Right atrium auricular region (tissue), 2 donors: Measurements from ENCODE around the gene LRRC27. TPM values are rescaled to one million over a fixed set of nuclear protein-coding genes. Genes with fewer than 3 reads are reported as not detected.

Experiments used
- DNase-seq: peaks from one replicate; pipeline ENCODE4 v3.0.0-alpha.2; 2019; ENCODE audit warnings: low spot score
- H3K27ac ChIP-seq, 2 donors: fragments of 200-600 bp; sonication (generic); 1 replicate in 1 of 2; 2 replicates in 1 of 2; pipeline ENCODE4 v1.5.1; 2016 to 2019
- H3K27me3 ChIP-seq, 2 donors: fragments of 200-600 bp; sonication (generic); one replicate each; pipeline versions ENCODE4 v1.5.1 to v1.6.0; 2017 to 2019
- H3K36me3 ChIP-seq: fragments of 200-600 bp; sonication (generic); one replicate; pipeline ENCODE4 v1.5.1; 2016
- H3K4me1 ChIP-seq, 2 donors: fragments of 200-600 bp; sonication (generic); one replicate each; pipeline versions ENCODE4 v1.5.1 to v1.6.0; 2017 to 2019
- H3K4me3 ChIP-seq, 2 donors: fragments of 200-600 bp; sonication (generic); 1 replicate in 1 of 2; 2 replicates in 1 of 2; pipeline ENCODE4 v1.5.1; 2017 to 2019; ENCODE audit warnings: mild to moderate bottlenecking in 1 of 2, moderate library complexity in 1 of 2
- H3K9me3 ChIP-seq, 2 donors: fragments of 200-600 bp; sonication (generic); one replicate each; pipeline ENCODE4 v1.5.1; 2019
- total RNA-seq, 2 donors: library from RNA; depleted of rRNA; stranded (reverse); fragments of >200 nt; gene quantifications; one replicate each; pipeline ENCODE4 v1.1.0, GENCODE V29; 2016
- TF ChIP-seq, protein P1 (sequence below), 2 donors: fragments of 200-600 bp; sonication (generic); IDR thresholded peaks; one replicate each; pipeline ENCODE4 v1.5.1; 2019; ENCODE audit warnings: antibody characterized with exemption in 2 of 2

Gene LRRC27
- total RNA-seq, 2 donors from 2014 or later, result 2.6 to 4.6 TPM

DNA sequence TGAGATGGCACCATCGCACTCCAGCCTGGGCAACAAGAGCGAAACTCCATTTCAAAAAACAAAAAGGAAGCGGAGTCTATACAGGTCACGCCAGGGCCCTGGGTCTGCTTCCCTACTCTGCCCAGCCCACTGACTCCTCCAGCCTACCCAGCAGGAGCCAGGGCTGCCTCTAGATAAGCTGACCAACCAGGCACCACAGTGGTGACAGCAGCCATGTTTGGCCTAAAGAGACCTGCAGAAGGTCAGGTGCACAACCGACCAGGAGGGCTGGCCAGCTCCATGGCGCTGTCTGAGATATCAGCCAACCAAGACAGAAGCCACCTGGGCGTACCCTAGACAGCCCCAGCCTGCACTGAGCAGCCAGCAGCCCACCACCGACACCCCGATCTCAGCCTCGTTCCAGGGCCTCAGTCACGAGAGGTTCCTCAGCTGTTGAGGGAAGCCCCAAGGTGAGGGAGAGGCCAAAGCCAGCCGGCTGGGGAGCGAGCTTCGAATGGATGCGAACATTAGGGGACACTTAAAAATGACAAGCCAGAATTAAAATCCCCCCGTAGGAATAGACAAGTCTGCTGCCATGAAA, 40.6 kb downstream of the LRRC27 start:
- Histone ChIP-seq H3K27ac (no peak overlapping the region), H3K4me1 (no peaks in the 10 kb centered on the region), H3K9me3 (no peaks in the 10 kb centered on the region), H3K4me3 (no peak overlapping the region), H3K36me3 (no peaks in the 10 kb centered on the region), H3K27me3 (no peaks in the 10 kb centered on the region)
- TF ChIP-seq, protein P1, sequence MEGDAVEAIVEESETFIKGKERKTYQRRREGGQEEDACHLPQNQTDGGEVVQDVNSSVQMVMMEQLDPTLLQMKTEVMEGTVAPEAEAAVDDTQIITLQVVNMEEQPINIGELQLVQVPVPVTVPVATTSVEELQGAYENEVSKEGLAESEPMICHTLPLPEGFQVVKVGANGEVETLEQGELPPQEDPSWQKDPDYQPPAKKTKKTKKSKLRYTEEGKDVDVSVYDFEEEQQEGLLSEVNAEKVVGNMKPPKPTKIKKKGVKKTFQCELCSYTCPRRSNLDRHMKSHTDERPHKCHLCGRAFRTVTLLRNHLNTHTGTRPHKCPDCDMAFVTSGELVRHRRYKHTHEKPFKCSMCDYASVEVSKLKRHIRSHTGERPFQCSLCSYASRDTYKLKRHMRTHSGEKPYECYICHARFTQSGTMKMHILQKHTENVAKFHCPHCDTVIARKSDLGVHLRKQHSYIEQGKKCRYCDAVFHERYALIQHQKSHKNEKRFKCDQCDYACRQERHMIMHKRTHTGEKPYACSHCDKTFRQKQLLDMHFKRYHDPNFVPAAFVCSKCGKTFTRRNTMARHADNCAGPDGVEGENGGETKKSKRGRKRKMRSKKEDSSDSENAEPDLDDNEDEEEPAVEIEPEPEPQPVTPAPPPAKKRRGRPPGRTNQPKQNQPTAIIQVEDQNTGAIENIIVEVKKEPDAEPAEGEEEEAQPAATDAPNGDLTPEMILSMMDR (IDR thresholded peaks at IDR 0.05), result no peak
- DNase-seq, result no peak

DNA sequence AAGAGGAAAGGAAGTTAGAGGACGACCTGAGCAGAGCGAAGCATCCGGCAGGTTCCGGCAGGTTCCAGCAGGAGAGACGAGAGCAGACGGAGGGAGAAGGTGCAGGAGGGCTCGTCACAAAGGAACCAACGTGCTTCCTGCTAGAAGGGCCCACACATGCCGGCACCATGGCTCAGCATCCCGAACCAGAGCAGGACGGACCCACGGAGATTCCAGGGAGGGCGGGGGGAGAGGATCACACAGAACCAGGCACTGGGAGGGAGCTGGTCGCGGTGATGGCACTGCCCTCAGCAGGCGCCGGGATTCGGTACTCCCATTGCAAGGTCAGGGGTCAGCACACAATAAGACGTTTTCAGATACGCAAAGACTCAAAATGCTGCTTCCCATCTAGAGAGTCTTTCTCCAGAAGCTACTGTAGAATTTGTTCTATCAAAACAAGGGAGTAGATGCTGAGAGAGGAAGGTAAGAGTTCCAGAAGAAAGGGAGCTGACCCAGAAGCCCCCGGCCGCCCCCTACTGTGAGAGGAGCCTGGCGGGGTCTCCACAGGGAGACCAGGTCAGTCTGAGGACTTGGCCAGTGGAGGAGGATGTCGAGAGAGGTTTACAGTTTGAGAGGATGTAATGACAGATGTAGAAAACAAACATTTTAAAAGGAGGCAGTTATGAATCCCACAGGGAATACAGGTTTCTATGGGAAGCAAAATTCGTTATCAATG, 41.4 kb downstream of the LRRC27 start:
- TF ChIP-seq, protein P1 (IDR thresholded peaks at IDR 0.05), result no peak
- Histone ChIP-seq H3K27me3 (no peaks in the 10 kb centered on the region), H3K4me3 (no peak overlapping the region), H3K9me3 (no peaks in the 10 kb centered on the region), H3K36me3 (no peaks in the 10 kb centered on the region), H3K27ac (no peak overlapping the region), H3K4me1 (no peaks in the 10 kb centered on the region)
- no peak for DNase-seq

DNA sequence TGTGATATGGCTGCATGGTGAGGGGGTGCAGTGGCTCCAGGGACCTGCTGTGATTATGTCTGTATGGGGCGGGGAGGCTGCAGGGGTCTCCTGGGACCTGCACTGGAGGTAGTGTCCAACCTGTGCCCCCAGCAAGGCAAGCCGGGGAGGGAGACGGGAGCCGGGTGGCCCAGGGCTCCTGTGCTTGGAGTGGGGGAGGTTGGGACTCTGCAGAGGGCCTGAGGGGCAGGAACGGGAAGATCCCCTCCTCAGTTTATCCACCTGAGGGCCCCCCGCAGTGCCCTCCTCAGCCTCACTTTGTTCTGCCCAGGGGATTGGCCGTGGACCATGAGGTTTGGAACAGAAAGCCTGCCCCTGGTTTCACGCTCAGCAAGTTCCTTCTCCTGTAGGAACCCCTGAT, 42.2 kb downstream of the LRRC27 start:
- no peaks in the 10 kb centered on the region for H3K27me3 ChIP-seq
- no peak overlapping the region for H3K4me3 ChIP-seq
- H3K36me3 ChIP-seq, result no peaks in the 10 kb centered on the region
- TF ChIP-seq, protein P1 (IDR thresholded peaks at IDR 0.05), result no peak
- H3K27ac ChIP-seq, result no peak overlapping the region
- no peak for DNase-seq
- no peaks in the 10 kb centered on the region for H3K4me1 ChIP-seq
- no peaks in the 10 kb centered on the region for H3K9me3 ChIP-seq

DNA sequence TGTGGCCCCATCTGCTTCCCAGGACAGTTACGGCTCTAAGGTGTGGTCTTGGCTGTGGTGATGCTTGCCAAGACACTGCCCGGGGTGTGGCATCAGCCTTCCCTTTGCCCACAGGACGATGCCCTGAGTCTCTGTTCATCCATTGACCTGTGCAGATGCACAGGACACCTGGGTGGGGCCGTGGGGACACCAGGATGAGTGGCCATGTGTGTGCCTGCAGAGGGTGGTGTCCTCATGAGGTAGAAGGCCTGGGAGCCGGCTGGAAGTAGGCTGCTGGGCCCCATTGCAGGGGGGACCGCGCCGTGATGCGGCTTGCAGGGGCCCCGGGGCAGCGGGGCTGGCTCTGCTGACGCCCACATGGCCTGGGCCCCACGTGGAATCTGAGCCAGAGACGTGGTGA, 42.6 kb downstream of the LRRC27 start:
- no peaks in the 10 kb centered on the region for H3K27me3 ChIP-seq
- no peaks in the 10 kb centered on the region for H3K9me3 ChIP-seq
- no peak overlapping the region for H3K27ac ChIP-seq
- H3K4me3 ChIP-seq, result no peak overlapping the region
- no peaks in the 10 kb centered on the region for H3K36me3 ChIP-seq
- DNase-seq, result no peak
- no peaks in the 10 kb centered on the region for H3K4me1 ChIP-seq
- TF ChIP-seq, protein P1 (IDR thresholded peaks at IDR 0.05), result no peak

DNA sequence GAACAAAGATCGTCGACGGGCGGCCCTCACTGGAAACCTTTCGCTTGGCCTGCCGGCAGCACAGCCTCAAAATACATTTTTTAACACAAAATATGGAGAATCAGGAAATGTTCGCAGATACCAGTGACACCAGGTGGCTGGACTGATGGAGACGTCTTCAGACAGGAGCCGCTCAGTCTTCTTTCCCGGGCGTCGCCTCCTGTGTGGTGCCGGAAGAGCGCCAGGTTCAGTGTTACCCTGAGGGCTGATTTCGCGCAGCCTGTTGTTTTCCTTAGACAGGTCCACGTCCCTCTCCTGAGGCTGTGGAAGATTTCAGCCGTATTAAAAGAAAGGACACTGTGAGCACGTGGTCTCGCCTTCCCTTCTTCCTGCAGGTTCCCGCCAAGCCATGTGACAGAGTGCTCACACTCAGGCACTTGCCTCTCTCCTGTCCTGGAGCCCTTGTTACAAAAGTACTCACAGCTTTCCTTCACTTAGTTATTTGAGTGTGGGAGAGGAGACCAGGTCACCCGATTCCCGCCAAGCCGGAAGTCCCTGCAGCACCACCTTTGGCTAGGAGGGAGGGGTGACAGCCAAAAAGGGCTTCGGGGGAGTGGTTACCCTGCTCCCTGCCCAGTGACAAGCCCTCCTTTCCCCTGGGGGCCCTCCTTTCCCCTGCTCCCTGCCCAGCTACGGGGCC, 43.3 kb downstream of the LRRC27 start:
- Histone ChIP-seq H3K4me3 (no peak overlapping the region), H3K27me3 (no peaks in the 10 kb centered on the region), H3K4me1 (no peaks in the 10 kb centered on the region), H3K9me3 (no peaks in the 10 kb centered on the region), H3K27ac (no peak overlapping the region), H3K36me3 (no peaks in the 10 kb centered on the region)
- TF ChIP-seq, protein P1 (IDR thresholded peaks at IDR 0.05), result no peak
- DNase-seq, result no peak
